ENCODE measurements around the gene IFNA17. TPM values are rescaled to one million over a fixed set of nuclear protein-coding genes. Genes with fewer than 3 reads are reported as not detected.
A peak's percentile ranks its signal among the peaks of the same experiment; 100 is the strongest.
"Not testable (repeated sequence)": the region's sequence is repeated elsewhere in the genome, so short reads cannot be mapped to it uniquely, and the experiment has no call there.

Gene IFNA17
- total RNA-seq, 1 experiment from 2014 or later: not detected

DNA sequence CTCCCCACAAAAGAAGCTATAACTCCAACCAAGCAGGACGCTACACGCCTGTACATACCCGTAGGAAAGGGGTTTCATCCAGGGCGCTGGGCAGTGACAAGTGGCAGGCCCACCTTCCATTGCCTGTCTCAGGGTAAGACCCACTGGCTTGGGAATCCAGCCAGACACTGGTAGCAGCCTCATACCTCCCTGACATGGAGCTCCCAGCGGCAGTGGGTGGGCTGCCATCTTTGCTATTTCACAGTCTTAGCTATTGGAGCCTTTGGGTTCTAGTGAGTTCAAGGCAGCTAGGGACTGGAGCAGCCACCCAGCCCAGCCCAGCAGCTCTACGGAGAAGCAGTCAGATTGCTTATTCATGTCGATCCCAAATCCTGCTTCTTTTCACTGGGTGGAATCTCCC, 17.7 kb downstream of the IFNA17 start:
- DNase-seq: no peak
- intact Hi-C loops (cut with micrococcal nuclease; ENCODE audit: unreplicated experiment): no loop called here
- CTCF ChIA-PET: no interaction called here
- TF ChIP-seq, protein P1, sequence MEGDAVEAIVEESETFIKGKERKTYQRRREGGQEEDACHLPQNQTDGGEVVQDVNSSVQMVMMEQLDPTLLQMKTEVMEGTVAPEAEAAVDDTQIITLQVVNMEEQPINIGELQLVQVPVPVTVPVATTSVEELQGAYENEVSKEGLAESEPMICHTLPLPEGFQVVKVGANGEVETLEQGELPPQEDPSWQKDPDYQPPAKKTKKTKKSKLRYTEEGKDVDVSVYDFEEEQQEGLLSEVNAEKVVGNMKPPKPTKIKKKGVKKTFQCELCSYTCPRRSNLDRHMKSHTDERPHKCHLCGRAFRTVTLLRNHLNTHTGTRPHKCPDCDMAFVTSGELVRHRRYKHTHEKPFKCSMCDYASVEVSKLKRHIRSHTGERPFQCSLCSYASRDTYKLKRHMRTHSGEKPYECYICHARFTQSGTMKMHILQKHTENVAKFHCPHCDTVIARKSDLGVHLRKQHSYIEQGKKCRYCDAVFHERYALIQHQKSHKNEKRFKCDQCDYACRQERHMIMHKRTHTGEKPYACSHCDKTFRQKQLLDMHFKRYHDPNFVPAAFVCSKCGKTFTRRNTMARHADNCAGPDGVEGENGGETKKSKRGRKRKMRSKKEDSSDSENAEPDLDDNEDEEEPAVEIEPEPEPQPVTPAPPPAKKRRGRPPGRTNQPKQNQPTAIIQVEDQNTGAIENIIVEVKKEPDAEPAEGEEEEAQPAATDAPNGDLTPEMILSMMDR (IDR thresholded peaks at IDR 0.05; ENCODE audit: unreplicated experiment): no peak
- no peaks in the 10 kb centered on the region for H3K4me1 Mint-ChIP-seq (ENCODE audit: low read depth, unreplicated experiment)
- no peak overlapping the region for H3K27ac Mint-ChIP-seq (ENCODE audit: unreplicated experiment)
- H3K4me3 Mint-ChIP-seq (ENCODE audit: low read depth, unreplicated experiment): no peak overlapping the region
- H3K36me3 Mint-ChIP-seq (ENCODE audit: insufficient read depth, unreplicated experiment): no peaks in the 10 kb centered on the region
- no peaks in the 10 kb centered on the region for H3K9me3 Mint-ChIP-seq (ENCODE audit: low read depth, unreplicated experiment)
- no peaks in the 10 kb centered on the region for H3K27me3 Mint-ChIP-seq (ENCODE audit: unreplicated experiment)
- BruUV-seq (replicated peaks): no TSS peak

DNA sequence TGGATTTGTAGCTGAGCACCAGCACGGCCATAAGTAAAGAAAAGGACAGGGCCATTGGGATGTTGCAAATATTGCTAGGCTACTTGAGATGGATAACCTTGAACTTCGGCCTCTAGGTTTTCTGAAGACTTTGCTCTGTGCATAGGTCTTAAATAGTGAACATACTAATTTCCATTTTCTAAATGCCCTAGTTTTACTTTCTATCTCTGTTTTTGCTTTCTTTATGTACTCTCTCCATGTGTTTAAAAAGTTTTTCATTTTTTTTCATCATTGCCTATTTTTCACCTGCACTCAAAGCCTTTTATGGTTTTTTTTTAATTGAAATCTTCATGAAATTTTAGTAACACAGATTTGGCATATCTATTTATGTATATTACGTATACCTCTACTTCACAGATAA, 21.0 kb downstream of the IFNA17 start, which contains the start of gene IFNA10:
IFNA10 (minus strand) TSS at position 101 of the 400 bp plus-strand sequence; CDS start at position 55, 46 bp downstream.
- H3K9me3 Mint-ChIP-seq (ENCODE audit: low read depth, unreplicated experiment); CTCF ChIA-PET; H3K4me3 Mint-ChIP-seq (ENCODE audit: low read depth, unreplicated experiment); BruUV-seq (replicated peaks); intact Hi-C loops (cut with micrococcal nuclease; ENCODE audit: unreplicated experiment); DNase-seq; H3K36me3 Mint-ChIP-seq (ENCODE audit: insufficient read depth, unreplicated experiment); H3K27ac Mint-ChIP-seq (ENCODE audit: unreplicated experiment); H3K4me1 Mint-ChIP-seq (ENCODE audit: low read depth, unreplicated experiment); H3K27me3 Mint-ChIP-seq (ENCODE audit: unreplicated experiment): not testable (repeated sequence)

DNA sequence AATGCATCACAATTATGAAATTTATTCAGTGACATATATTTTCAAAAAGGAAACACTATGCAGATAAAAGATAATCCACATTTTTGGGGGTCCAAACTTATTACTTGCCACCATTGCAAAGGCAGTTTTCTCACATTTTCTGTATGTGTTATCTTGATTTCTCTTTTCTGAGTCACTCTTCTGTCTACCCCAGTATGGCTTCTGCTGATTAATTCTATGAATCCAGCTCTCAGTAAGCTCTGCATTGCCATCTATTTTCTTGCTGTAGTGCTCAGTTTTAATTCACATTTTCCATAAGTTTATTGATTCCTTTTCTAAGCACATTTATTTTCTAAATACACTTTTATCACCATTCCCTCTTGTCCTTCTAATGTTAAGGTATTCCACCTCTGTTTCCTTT, 22.8 kb downstream of the IFNA17 start:
- intact Hi-C loops (cut with micrococcal nuclease; ENCODE audit: unreplicated experiment): no loop called here
- no peaks in the 10 kb centered on the region for H3K4me1 Mint-ChIP-seq (ENCODE audit: low read depth, unreplicated experiment)
- TF ChIP-seq, protein P1 (IDR thresholded peaks at IDR 0.05; ENCODE audit: unreplicated experiment): no peak
- no peaks in the 10 kb centered on the region for H3K36me3 Mint-ChIP-seq (ENCODE audit: insufficient read depth, unreplicated experiment)
- CTCF ChIA-PET: no interaction called here
- no peak overlapping the region for H3K4me3 Mint-ChIP-seq (ENCODE audit: low read depth, unreplicated experiment)
- DNase-seq: no peak
- no peaks in the 10 kb centered on the region for H3K9me3 Mint-ChIP-seq (ENCODE audit: low read depth, unreplicated experiment)
- no TSS peak for BruUV-seq (replicated peaks)
- H3K27ac Mint-ChIP-seq (ENCODE audit: unreplicated experiment): no peak overlapping the region
- no peaks in the 10 kb centered on the region for H3K27me3 Mint-ChIP-seq (ENCODE audit: unreplicated experiment)

DNA sequence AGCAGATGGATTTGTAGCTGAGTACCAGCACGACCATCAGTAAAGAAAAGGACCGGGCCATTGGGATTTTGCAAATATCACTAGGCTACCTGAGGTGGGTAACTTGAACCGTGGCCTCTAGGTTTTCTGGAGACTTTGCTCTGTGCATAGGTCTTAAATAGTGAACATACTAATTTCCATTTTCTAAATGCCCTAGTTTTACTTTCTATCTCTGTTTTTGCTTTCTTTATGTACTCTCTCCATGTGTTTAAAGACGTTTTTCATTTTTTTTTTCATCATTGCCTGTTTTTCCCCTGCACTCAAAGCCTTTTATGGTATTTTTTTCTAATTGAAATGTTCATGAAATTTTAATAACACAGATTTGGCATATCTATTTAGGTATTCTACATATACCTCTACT, 25.9 kb downstream of the IFNA17 start, which contains the start of gene IFNA7:
IFNA7 (minus strand) TSS at position 101 of the 400 bp plus-strand sequence; CDS start at position 61, 40 bp downstream.
- H3K9me3 Mint-ChIP-seq (ENCODE audit: low read depth, unreplicated experiment); CTCF ChIA-PET; DNase-seq; BruUV-seq (replicated peaks); H3K36me3 Mint-ChIP-seq (ENCODE audit: insufficient read depth, unreplicated experiment); H3K27ac Mint-ChIP-seq (ENCODE audit: unreplicated experiment); H3K4me3 Mint-ChIP-seq (ENCODE audit: low read depth, unreplicated experiment); intact Hi-C loops (cut with micrococcal nuclease; ENCODE audit: unreplicated experiment); H3K4me1 Mint-ChIP-seq (ENCODE audit: low read depth, unreplicated experiment); H3K27me3 Mint-ChIP-seq (ENCODE audit: unreplicated experiment): not testable (repeated sequence)

DNA sequence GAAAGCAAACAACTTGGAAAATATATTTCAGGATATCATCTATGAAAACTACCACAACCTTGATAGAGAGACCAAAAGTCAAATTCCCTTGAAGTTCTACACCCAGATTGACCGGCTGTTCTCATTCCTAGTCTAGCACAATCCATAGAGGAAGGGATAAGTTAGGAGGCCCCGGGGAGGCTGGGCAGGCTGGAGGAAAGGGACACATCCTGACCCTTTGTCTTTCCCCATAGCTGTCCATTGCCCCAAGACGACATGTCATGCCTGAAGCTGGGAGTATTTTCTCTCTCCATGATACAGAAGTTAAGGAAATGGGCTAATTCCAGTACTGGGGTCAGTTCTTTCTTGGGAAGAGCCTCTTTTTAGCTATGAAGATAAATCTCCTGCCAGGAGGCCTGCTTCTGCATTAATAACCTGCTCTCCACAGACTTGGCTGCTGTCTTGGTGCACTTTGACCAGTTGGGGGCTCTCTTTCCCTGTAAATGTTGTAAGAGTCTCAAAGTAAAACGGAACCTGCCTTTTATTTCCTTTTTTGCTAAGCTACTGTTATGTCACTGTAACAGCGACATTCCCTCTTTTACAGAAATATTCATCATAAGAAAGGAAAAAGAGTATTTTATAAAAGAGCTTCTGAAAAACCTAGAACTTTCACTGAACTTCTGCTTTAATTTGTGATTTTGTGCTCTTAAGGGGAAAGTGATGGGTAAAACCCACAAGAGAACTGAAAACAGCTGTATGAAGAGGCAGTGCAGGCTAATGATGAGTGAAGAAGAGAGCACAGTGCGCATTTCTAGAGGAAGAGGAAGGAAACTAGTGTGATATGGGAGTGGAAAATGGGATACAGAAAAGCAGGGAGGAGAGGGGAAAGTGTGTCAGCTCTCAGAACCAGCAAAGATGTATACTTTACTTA, 32.9 kb downstream of the IFNA17 start:
- H3K9me3 Mint-ChIP-seq (ENCODE audit: low read depth, unreplicated experiment); H3K27ac Mint-ChIP-seq (ENCODE audit: unreplicated experiment); H3K36me3 Mint-ChIP-seq (ENCODE audit: insufficient read depth, unreplicated experiment); BruUV-seq (replicated peaks); H3K4me3 Mint-ChIP-seq (ENCODE audit: low read depth, unreplicated experiment); H3K4me1 Mint-ChIP-seq (ENCODE audit: low read depth, unreplicated experiment); intact Hi-C loops (cut with micrococcal nuclease; ENCODE audit: unreplicated experiment): not testable (repeated sequence)
- CTCF ChIA-PET: interaction anchor here (0.6 to 1.7 kb wide), 3 partner anchors 12 to 495 kb away, joined by 3 to 10 read pairs (median 4); no protein-coding TSS in a partner anchor
- TF ChIP-seq, protein P1 (IDR thresholded peaks at IDR 0.05; ENCODE audit: unreplicated experiment): peak; percentile 34
- peaks cover 25% of the 10 kb centered on the region for H3K27me3 Mint-ChIP-seq (ENCODE audit: unreplicated experiment)
- peak; percentile 36 for DNase-seq

DNA sequence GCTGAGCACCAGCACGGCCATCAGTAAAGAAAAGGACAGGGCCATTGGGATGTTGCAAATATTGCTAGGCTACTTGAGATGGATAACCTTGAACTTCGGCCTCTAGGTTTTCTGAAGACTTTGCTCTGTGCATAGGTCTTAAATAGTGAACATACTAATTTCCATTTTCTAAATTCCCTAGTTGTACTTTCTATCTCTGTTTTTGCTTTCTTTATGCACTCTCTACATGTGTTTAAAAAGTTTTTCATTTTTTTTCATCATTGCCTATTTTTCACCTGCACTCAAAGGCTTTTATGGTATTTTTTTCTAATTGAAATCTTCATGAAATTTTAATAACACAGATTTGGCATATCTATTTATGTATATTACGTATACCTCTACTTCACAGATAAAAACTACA, 40.5 kb downstream of the IFNA17 start, which contains the start of gene IFNA4:
IFNA4 (minus strand) TSS at position 101 of the 400 bp plus-strand sequence; CDS start at position 45, 56 bp downstream.
- BruUV-seq (replicated peaks): not testable (repeated sequence)

More for the DNA sequence above, 40.5 kb downstream of the IFNA17 start, which contains the start of gene IFNA4:
- H3K4me3 Mint-ChIP-seq (ENCODE audit: low read depth, unreplicated experiment); H3K9me3 Mint-ChIP-seq (ENCODE audit: low read depth, unreplicated experiment); H3K36me3 Mint-ChIP-seq (ENCODE audit: insufficient read depth, unreplicated experiment); intact Hi-C loops (cut with micrococcal nuclease; ENCODE audit: unreplicated experiment); H3K27me3 Mint-ChIP-seq (ENCODE audit: unreplicated experiment); H3K4me1 Mint-ChIP-seq (ENCODE audit: low read depth, unreplicated experiment); CTCF ChIA-PET; H3K27ac Mint-ChIP-seq (ENCODE audit: unreplicated experiment); DNase-seq: not testable (repeated sequence)
